GM15510 (cell line): ENCODE data around the gene EID2B.

Experiments used
- POLR2A ChIP-seq: IDR thresholded peaks from 3 replicates; pipeline ENCODE4 v1.6.1; 2011; ENCODE audit warnings: borderline replicate concordance; ENCODE audit not compliant: insufficient read length; ENCODE audit errors: extremely low read depth

EID2B gene

GRCh38 chr19:39497996-39498797, 34.5 kb downstream of the EID2B start:
- TF ChIP-seq POLR2A, result no peak

GRCh38 chr19:39497701-39497995, 35.0 kb downstream of the EID2B start:
- no peak for TF ChIP-seq POLR2A

DNA sequence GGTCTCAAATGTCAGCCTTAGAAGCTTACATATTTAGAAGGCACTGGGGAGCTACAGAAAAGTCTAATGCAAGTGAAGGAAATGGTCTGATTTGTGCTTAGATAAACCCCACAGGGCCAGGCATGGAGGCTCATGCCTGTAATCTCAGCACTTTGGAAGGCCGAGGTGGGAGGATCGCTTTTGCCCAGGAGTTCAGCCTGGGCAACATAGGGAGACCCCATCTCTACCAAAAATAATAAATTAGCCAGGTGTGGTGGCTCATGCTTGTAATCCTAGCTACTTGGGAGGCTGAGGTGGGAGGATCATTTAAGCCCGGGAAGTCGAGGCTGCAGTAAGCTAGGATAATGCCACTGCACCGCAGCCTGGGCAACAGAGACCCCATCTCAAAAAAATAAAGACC, 36.6 kb downstream of the EID2B start:
- TF ChIP-seq POLR2A, result no peak

DNA sequence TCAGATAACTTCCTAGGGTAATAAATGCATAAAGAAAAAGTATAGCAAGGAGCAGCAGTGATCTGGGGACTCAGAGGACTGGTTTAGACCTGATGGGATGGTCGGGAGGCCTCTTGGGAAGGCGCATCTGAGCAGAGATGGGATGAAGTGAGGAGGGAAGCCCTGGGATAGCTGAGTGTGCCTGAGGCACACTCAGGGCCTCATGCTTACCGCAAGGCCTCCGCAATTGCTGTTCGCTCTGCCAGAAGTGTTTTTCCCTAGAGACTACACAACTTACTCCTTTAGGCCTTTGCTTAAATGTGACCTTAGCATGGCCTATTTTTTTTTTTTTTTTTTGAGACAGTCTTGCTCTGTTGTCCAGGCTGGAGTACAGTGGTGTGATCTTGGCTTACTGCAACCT, 38.0 kb downstream of the EID2B start:
- no peak for TF ChIP-seq POLR2A

DNA sequence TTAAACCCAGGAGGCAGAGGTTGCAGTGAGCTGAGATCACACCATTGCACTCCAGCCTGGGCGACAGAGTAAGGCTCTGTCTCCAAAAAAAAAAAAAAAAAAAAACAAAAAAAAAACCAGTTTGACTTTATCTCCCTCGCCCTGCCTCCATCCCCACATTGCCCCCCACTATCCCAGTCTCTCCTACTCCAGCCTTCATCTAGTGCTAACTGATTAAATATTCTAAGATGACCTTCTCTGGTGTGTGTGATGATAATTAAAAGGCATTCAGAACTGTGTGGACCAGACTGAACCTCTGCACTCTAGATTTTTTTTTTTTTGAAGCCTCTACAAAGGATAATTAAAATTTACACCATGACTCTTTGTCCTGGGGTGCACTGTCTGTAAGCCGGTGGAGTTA, 39.9 kb downstream of the EID2B start:
- no peak for TF ChIP-seq POLR2A

DNA sequence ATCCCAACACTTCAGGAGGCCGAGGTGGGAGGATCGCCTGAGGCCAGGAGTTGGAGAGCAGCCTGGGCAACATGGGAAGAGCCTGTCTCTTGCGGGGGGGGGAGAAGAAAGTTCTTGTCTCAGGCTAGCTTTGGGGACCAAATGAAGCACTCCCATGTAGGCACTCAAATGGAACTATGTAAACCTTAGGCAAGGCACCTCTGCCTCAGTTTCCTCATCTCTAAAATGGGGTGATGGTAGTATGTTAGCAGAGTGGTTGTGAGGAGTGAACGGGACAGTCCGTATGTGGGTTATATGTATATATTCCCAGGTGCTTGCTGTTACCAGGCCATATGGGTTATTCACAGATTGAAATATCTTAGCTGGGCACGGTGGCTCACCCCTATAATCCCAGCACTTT, 40.4 kb downstream of the EID2B start:
- TF ChIP-seq POLR2A, result no peak

- no peak for TF ChIP-seq POLR2A
These were observed 42.9 kb downstream of the EID2B start for GRCh38 chr19:39489756-39490155.

- TF ChIP-seq POLR2A, result no peak
These were observed 49.5 kb downstream of the EID2B start for GRCh38 chr19:39483141-39483540.

DNA sequence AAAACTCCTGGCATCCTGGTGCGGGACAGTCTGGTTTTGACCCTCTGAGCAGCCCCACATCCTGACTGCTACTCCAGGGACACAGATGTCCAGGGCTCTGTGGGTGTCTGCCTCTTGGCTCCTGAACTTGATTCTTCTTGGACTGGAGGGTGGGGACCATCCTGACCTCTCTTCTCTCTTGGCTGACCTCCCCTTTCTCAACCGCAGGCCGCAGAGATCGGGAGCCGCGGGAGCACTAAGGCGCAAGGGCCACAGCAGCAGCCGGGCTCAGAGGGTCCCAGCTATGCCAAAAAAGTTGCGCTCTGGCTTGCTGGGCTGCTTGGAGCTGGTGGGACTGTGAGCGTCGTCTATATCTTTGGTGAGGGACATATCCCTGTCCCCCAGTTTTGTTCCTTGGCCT, 51.0 kb downstream of the EID2B start:
- no peak for TF ChIP-seq POLR2A

- TF ChIP-seq POLR2A, result no peak
These were observed 51.5 kb downstream of the EID2B start for GRCh38 chr19:39481229-39481545.
